HG03520 (cell line): ENCODE data around the gene LHFPL3.
"Not testable (repeated sequence)": the region's sequence is repeated elsewhere in the genome, so short reads cannot be mapped to it uniquely, and the experiment has no call there.

Source experiments
- ATAC-seq: cut with Tn5 transposase; IDR thresholded peaks from one replicate; pipeline ENCODE4 v1.9.1; 2021; ENCODE audit warnings: mild to moderate bottlenecking, moderate library complexity; ENCODE audit not compliant: unreplicated experiment

LHFPL3 gene

GRCh38 chr7:104563350-104563901, 235.0 kb downstream of the LHFPL3 start:
- ATAC-seq, result not testable (repeated sequence)

GRCh38 chr7:104569751-104570150, 241.3 kb downstream of the LHFPL3 start:
- no peak for ATAC-seq

GRCh38 chr7:104572554-104572953, 244.2 kb downstream of the LHFPL3 start:
- ATAC-seq, result no peak

- no peak for ATAC-seq
Observed at GRCh38 chr7:104584620-104585019, 256.2 kb downstream of the LHFPL3 start.

GRCh38 chr7:104595591-104595990, 267.2 kb downstream of the LHFPL3 start:
- not testable (repeated sequence) for ATAC-seq

- no peak for ATAC-seq
Observed at GRCh38 chr7:104603957-104604356, 275.6 kb downstream of the LHFPL3 start.

- ATAC-seq, result no peak
Observed at GRCh38 chr7:104604706-104605105, 276.3 kb downstream of the LHFPL3 start.

- peak; percentile 48 for ATAC-seq
Observed at GRCh38 chr7:104621321-104621720, 292.9 kb downstream of the LHFPL3 start.

GRCh38 chr7:104625956-104626355, 297.6 kb downstream of the LHFPL3 start:
- no peak for ATAC-seq

- ATAC-seq, result no peak
Observed at GRCh38 chr7:104627516-104627915, 299.1 kb downstream of the LHFPL3 start.

GRCh38 chr7:104628017-104628416, 299.6 kb downstream of the LHFPL3 start:
- ATAC-seq, result no peak

GRCh38 chr7:104629408-104629807, 301.0 kb downstream of the LHFPL3 start:
- no peak for ATAC-seq

- no peak for ATAC-seq
Observed at GRCh38 chr7:104640506-104640905, 312.1 kb downstream of the LHFPL3 start.

GRCh38 chr7:104642560-104642959, 314.2 kb downstream of the LHFPL3 start:
- ATAC-seq, result no peak

- ATAC-seq, result no peak
Observed at GRCh38 chr7:104643587-104644217, 315.3 kb downstream of the LHFPL3 start.

GRCh38 chr7:104650991-104651640, 322.7 kb downstream of the LHFPL3 start:
- no peak for ATAC-seq

- no peak for ATAC-seq
Observed at GRCh38 chr7:104652434-104652833, 324.0 kb downstream of the LHFPL3 start.

- no peak for ATAC-seq
Observed at GRCh38 chr7:104652865-104653264, 324.5 kb downstream of the LHFPL3 start.

- no peak for ATAC-seq
Observed at GRCh38 chr7:104653825-104654401, 325.5 kb downstream of the LHFPL3 start.

- ATAC-seq, result no peak
Observed at GRCh38 chr7:104655592-104655991, 327.2 kb downstream of the LHFPL3 start.

- no peak for ATAC-seq
Observed at GRCh38 chr7:104656467-104656866, 328.1 kb downstream of the LHFPL3 start.

- ATAC-seq, result no peak
Observed at GRCh38 chr7:104657134-104657533, 328.7 kb downstream of the LHFPL3 start.
